SK-N-SH (cell line): ENCODE results near the gene VDAC1. TPM values are rescaled to one million over a fixed set of nuclear protein-coding genes. Genes with fewer than 3 reads are reported as not detected.

Source experiments
- CTCF ChIA-PET: fragments of 300-600, 350-600 bp; formaldehyde crosslinking; extraction: SDS; loops from one replicate; lab custom pipeline; 2021; lab: Yijun Ruan, JAX
- POLR2A ChIA-PET: fragments of 350-600 bp; sonication (Branson Sonifier 250); formaldehyde crosslinking; extraction: SDS; loops from one replicate; lab custom pipeline; 2020; ENCODE audit warnings: antibody characterized with exemption, inconsistent platforms; lab: Yijun Ruan, JAX
- DNase-seq: peaks from one replicate; pipeline ENCODE4 v3.0.0; 2012
- H2AFZ ChIP-seq: fragments of 200-600 bp; sonication (generic); 2 replicates; pipeline ENCODE4 v1.8.1; 2016; ENCODE audit warnings: antibody characterized with exemption, mild to moderate bottlenecking, low read depth
- H3F3A ChIP-seq: fragments of 200-600 bp; sonication (generic); replicated peaks from 2 replicates; pipeline ENCODE3; 2016; ENCODE audit warnings: antibody characterized with exemption, mild to moderate bottlenecking; ENCODE audit not compliant: insufficient read depth
- H3K27ac ChIP-seq, 2 experiments: fragments of 200-500 bp in 1 of 2; fragments of 200-600 bp in 1 of 2; sonication (Bioruptor generic) in 1 of 2; sonication (generic), shearing (Covaris generic) in 1 of 2; 2 replicates each; pipeline versions ENCODE4 v1.5.1 to v1.6.1; 2014 to 2016; ENCODE audit warnings: low read depth in 2 of 2, inconsistent platforms in 1 of 2, low read length in 1 of 2, mild to moderate bottlenecking in 1 of 2, mixed read lengths in 1 of 2
- H3K27me3 ChIP-seq: fragments of 200-600 bp; sonication (generic), shearing (Covaris generic); 2 replicates; pipeline ENCODE4 v1.6.1; 2016; ENCODE audit warnings: mixed run types; ENCODE audit not compliant: insufficient read depth
- H3K36me3 ChIP-seq, 2 experiments: fragments of 200-500 bp in 1 of 2; fragments of 200-600 bp in 1 of 2; sonication (Bioruptor generic) in 1 of 2; sonication (generic) in 1 of 2; replicated peaks in 1 of 2; 2 replicates each; pipeline versions ENCODE3 to v1.5.1; 2014 to 2016; ENCODE audit warnings: low read length in 1 of 2, mild to moderate bottlenecking in 1 of 2; ENCODE audit not compliant: insufficient read depth in 2 of 2, control insufficient read depth in 1 of 2
- H3K4me1 ChIP-seq, 2 experiments: fragments of 200-500 bp in 1 of 2; fragments of 200-600 bp in 1 of 2; sonication (Bioruptor generic) in 1 of 2; sonication (generic), shearing (Covaris generic) in 1 of 2; 2 replicates each; pipeline versions ENCODE4 v1.5.1 to v1.6.1; 2014 to 2016; ENCODE audit warnings: low read depth in 1 of 2, low read length in 1 of 2, mixed run types in 1 of 2; ENCODE audit not compliant: insufficient read depth in 2 of 2, control insufficient read depth in 1 of 2
- H3K4me2 ChIP-seq: fragments of 200-600 bp; sonication (generic), shearing (Covaris generic); 2 replicates; pipeline ENCODE4 v1.6.1; 2017; ENCODE audit warnings: mixed run types
- H3K4me3 ChIP-seq, 2 experiments: fragments of 200-500 bp in 1 of 2; fragments of 200-600 bp in 1 of 2; sonication (Bioruptor generic) in 1 of 2; sonication (generic), shearing (Covaris generic) in 1 of 2; 2 replicates each; pipeline versions ENCODE4 v1.5.1 to v1.8.1; 2014 to 2016; ENCODE audit warnings: low read depth in 2 of 2, inconsistent platforms in 1 of 2, low read length in 1 of 2, mild to moderate bottlenecking in 1 of 2, mixed read lengths in 1 of 2, moderate library complexity in 1 of 2
- H3K79me2 ChIP-seq: fragments of 200-600 bp; sonication (generic); 2 replicates; pipeline ENCODE4 v1.8.1; 2017; ENCODE audit warnings: mild to moderate bottlenecking; ENCODE audit not compliant: insufficient read depth
- H3K9ac ChIP-seq: fragments of 200-600 bp; sonication (generic); 2 replicates; pipeline ENCODE4 v1.6.1; 2017; ENCODE audit warnings: mixed run types
- H3K9me2 ChIP-seq: fragments of 200-600 bp; sonication (generic); 2 replicates; pipeline ENCODE4 v1.6.1; 2017; ENCODE audit warnings: mixed run types
- H3K9me3 ChIP-seq: fragments of 200-600 bp; sonication (generic); 2 replicates; pipeline ENCODE4 v1.6.1; 2017; ENCODE audit warnings: mixed run types, mild to moderate bottlenecking, moderate library complexity
- H4K20me1 ChIP-seq: fragments of 200-600 bp; sonication (generic); 2 replicates; pipeline ENCODE4 v1.6.1; 2017; ENCODE audit warnings: mild to moderate bottlenecking, mixed run types; ENCODE audit not compliant: insufficient read depth
- ELF1 ChIP-seq: IDR thresholded peaks from 2 replicates; pipeline ENCODE4 v1.4.0; 2012
- EP300 ChIP-seq, 2 experiments: IDR thresholded peaks; 2 replicates each; pipeline versions ENCODE4 v1.4.0 to v1.6.1; 2012; ENCODE audit warnings: borderline replicate concordance in 1 of 2, low read depth in 1 of 2, low read length in 1 of 2
- IRF3 ChIP-seq: fragments of 150-350 bp; IDR thresholded peaks from 2 replicates; pipeline ENCODE4 v1.6.1; 2016; ENCODE audit warnings: mild to moderate bottlenecking, low read depth, low read length
- MXI1 ChIP-seq: IDR thresholded peaks from 2 replicates; pipeline ENCODE4 v1.6.1; 2012; ENCODE audit warnings: mild to moderate bottlenecking, low read depth, low read length, improper control_type of control experiment
- NFIC ChIP-seq: IDR thresholded peaks from 2 replicates; pipeline ENCODE4 v1.4.0; 2012; ENCODE audit warnings: borderline replicate concordance
- PBX3 ChIP-seq: IDR thresholded peaks from 2 replicates; pipeline ENCODE4; 2012
- POLR2AphosphoS5 ChIP-seq: IDR thresholded peaks from 2 replicates; pipeline ENCODE4 v1.6.1; 2012; ENCODE audit warnings: low read depth, low read length
- RAD21 ChIP-seq: IDR thresholded peaks from 2 replicates; pipeline ENCODE4 v1.6.1; 2012; ENCODE audit warnings: mild to moderate bottlenecking, low read length
- RCOR1 ChIP-seq: fragments of 150-350 bp; IDR thresholded peaks from 2 replicates; pipeline ENCODE4 v1.6.1; 2017; ENCODE audit warnings: antibody characterized with exemption, low read length
- REST ChIP-seq: IDR thresholded peaks from 2 replicates; pipeline ENCODE4 v1.6.1; 2012; ENCODE audit warnings: mild to moderate bottlenecking, low read depth, low read length, moderate library complexity
- RXRA ChIP-seq: IDR thresholded peaks from 2 replicates; pipeline ENCODE4 v1.4.0; 2012; ENCODE audit warnings: low read depth, mild to moderate bottlenecking, borderline replicate concordance
- SIN3A ChIP-seq: IDR thresholded peaks from 2 replicates; pipeline ENCODE4 v1.6.1; 2012; ENCODE audit warnings: low read depth, mild to moderate bottlenecking, low read length, moderate library complexity, borderline replicate concordance
- TCF12 ChIP-seq: IDR thresholded peaks from 2 replicates; pipeline ENCODE4 v1.4.0; 2012
- WGBS: methylation state at CpG from one replicate; pipeline ENCODE4 v1.1.6; 2017; ENCODE audit warnings: low lambda C conversion rate; 5-methylcytosine and 5-hydroxymethylcytosine counted together
- polyA plus RNA-seq, 3 experiments: library from polyadenylated mRNA; depleted of rRNA; stranded (reverse); fragments of >200 nt; gene quantifications; 2 replicates each; pipeline ENCODE4 v1.2.3, GENCODE V29; 2012

Gene VDAC1
- polyA plus RNA-seq, 1 of the 3 experiments (the other 2 are of a cell fraction), result 166 TPM

- no peaks in the 10 kb centered on the region for H3K9me3 ChIP-seq
- H3K79me2 ChIP-seq, result no peaks in the 10 kb centered on the region
- no peak overlapping the region for H2AFZ ChIP-seq
- DNase-seq, result no peak
- H3K9me2 ChIP-seq, result no peaks in the 10 kb centered on the region
- no peaks in the 10 kb centered on the region for H3F3A ChIP-seq
- H3K27ac ChIP-seq, result peak overlapping the region in 1 of 2 experiments; percentile 87; a peak in 2 of 4 replicates
- TF ChIP-seq PBX3 (no peak), NFIC (no peak), EP300 (IDR thresholded peaks at IDR 0.05; ENCODE audit: borderline replicate concordance in 1 of 2, low read depth in 1 of 2, low read length in 1 of 2) (no peak), POLR2AphosphoS5 (no peak), MXI1 (no peak), REST (no peak), RCOR1 (no peak), IRF3 (no peak)
- CTCF ChIA-PET, result interaction anchor here (0.6 kb wide), 1 partner anchor 495 kb away, joined by 3 read pairs; no protein-coding TSS in a partner anchor
- no peaks in the 10 kb centered on the region for H3K36me3 ChIP-seq
- peaks cover 0 to 47% of the 10 kb centered on the region in 2 experiments; a peak in 2 of 4 replicates for H3K4me1 ChIP-seq
- H3K27me3 ChIP-seq, result no peaks in the 10 kb centered on the region; the same call in 1 of the 2 replicates
- H3K4me3 ChIP-seq, result no peak overlapping the region
- 70% methylated on average over 12 of the region's 12 CpGs for WGBS
- no peak overlapping the region for H3K9ac ChIP-seq
- no peaks in the 10 kb centered on the region for H4K20me1 ChIP-seq
- no peak overlapping the region for H3K4me2 ChIP-seq
- POLR2A ChIA-PET, result no interaction called here
These were observed 78.8 kb downstream of the VDAC1 start for GRCh38 chr5:133925866-133926488.

GRCh38 chr5:133925269-133925668 lies 79.5 kb downstream of the VDAC1 start:
- Histone ChIP-seq H3K27ac (no peak overlapping the region), H3K9me2 (no peaks in the 10 kb centered on the region), H3K27me3 (no peaks in the 10 kb centered on the region; the same call in 1 of the 2 replicates), H3K36me3 (no peaks in the 10 kb centered on the region), H4K20me1 (no peaks in the 10 kb centered on the region), H3K9ac (no peak overlapping the region), H3K9me3 (no peaks in the 10 kb centered on the region), H3K4me1 (peaks cover 0 to 47% of the 10 kb centered on the region in 2 experiments; a peak in 2 of 4 replicates), H3K4me3 (no peak overlapping the region), H2AFZ (no peak overlapping the region), H3K79me2 (no peaks in the 10 kb centered on the region), H3K4me2 (no peak overlapping the region), H3F3A (no peaks in the 10 kb centered on the region)
- no peak for TF ChIP-seq RCOR1
- TF ChIP-seq ELF1, result no peak
- TF ChIP-seq TCF12, result no peak
- no peak for TF ChIP-seq RAD21
- no peak for TF ChIP-seq SIN3A
- TF ChIP-seq NFIC, result no peak
- TF ChIP-seq RXRA, result no peak
- ChIA-PET CTCF (interaction anchor here (1.3 kb wide), 1 partner anchor 502 kb away, joined by 8 read pairs; no protein-coding TSS in a partner anchor), POLR2A (no interaction called here)
- 66% methylated on average over 3 of the region's 3 CpGs for WGBS
- no peak for DNase-seq
